GM18505 (cell line): ENCODE measurements around the gene CCDC146.

Experiments
- ATAC-seq: cut with Tn5 transposase; IDR thresholded peaks from one replicate; pipeline ENCODE4 v1.9.1; 2021; ENCODE audit not compliant: unreplicated experiment
- POLR2A ChIP-seq: IDR thresholded peaks from 4 replicates; pipeline ENCODE4 v1.6.1; 2011; ENCODE audit warnings: borderline replicate concordance; ENCODE audit not compliant: insufficient read depth, insufficient read length; ENCODE audit errors: extremely low read depth

The CCDC146 gene

GRCh38 chr7:77182261-77182660 lies 59.8 kb downstream of the CCDC146 start:
- no peak for TF ChIP-seq POLR2A
- no peak for ATAC-seq

- ATAC-seq = no peak
- TF ChIP-seq POLR2A = no peak
Observed at GRCh38 chr7:77184463-77184862, 62.0 kb downstream of the CCDC146 start.

- TF ChIP-seq POLR2A = no peak
- ATAC-seq = no peak
Observed at GRCh38 chr7:77184990-77185389, 62.6 kb downstream of the CCDC146 start.

GRCh38 chr7:77185866-77186265 lies 63.5 kb downstream of the CCDC146 start:
- no peak for ATAC-seq

GRCh38 chr7:77188731-77189437 lies 66.5 kb downstream of the CCDC146 start:
- no peak for TF ChIP-seq POLR2A
- ATAC-seq = no peak

More at GRCh38 chr7:77185866-77186265, 63.5 kb downstream of the CCDC146 start:
- TF ChIP-seq POLR2A = no peak

GRCh38 chr7:77197141-77197540 lies 74.7 kb downstream of the CCDC146 start:
- no peak for TF ChIP-seq POLR2A
- ATAC-seq = no peak

- no peak for ATAC-seq
- TF ChIP-seq POLR2A = no peak
Observed at GRCh38 chr7:77199013-77199966, 76.9 kb downstream of the CCDC146 start, which contains the start of gene FGL2. Gene FGL2 (minus strand): TSS chr7:77199819. CDS start chr7:77199793, 26 bp downstream.

GRCh38 chr7:77200542-77200941 lies 78.1 kb downstream of the CCDC146 start:
- no peak for TF ChIP-seq POLR2A
- no peak for ATAC-seq

- TF ChIP-seq POLR2A = peak; percentile 33
- ATAC-seq = peak; percentile 87
Observed at GRCh38 chr7:77202481-77202976, 80.1 kb downstream of the CCDC146 start.

GRCh38 chr7:77205706-77206105 lies 83.3 kb downstream of the CCDC146 start:
- TF ChIP-seq POLR2A = no peak
- no peak for ATAC-seq

- TF ChIP-seq POLR2A = no peak
- ATAC-seq = no peak
Observed at GRCh38 chr7:77208416-77208815, 86.0 kb downstream of the CCDC146 start.

- TF ChIP-seq POLR2A = no peak
- no peak for ATAC-seq
Observed at GRCh38 chr7:77209479-77210139, 87.2 kb downstream of the CCDC146 start.
